IMR-90 (cell line): ENCODE data around the gene NMT1.

Experiments used
- CTCF ChIP-seq: conservative IDR thresholded peaks from 2 replicates; pipeline ENCODE4 v1.5.1; 2012; ENCODE audit warnings: mild to moderate bottlenecking, low read depth, low read length, improper control_type of control experiment
- ELK1 ChIP-seq: fragments of 150-350 bp; IDR thresholded peaks from 2 replicates; pipeline ENCODE4 v1.6.1; 2016; ENCODE audit warnings: low read depth, mild to moderate bottlenecking, low read length, moderate library complexity, borderline replicate concordance
- FOS ChIP-seq: fragments of 150-350 bp; IDR thresholded peaks from 2 replicates; pipeline ENCODE4 v1.6.1; 2016; ENCODE audit warnings: low read depth, low read length
- MAZ ChIP-seq: IDR thresholded peaks from 2 replicates; pipeline ENCODE4 v1.6.1; 2012; ENCODE audit warnings: low read depth, mild to moderate bottlenecking, low read length, improper control_type of control experiment, moderate library complexity, borderline replicate concordance
- MXI1 ChIP-seq: IDR thresholded peaks from 2 replicates; pipeline ENCODE4 v1.6.1; 2012; ENCODE audit warnings: low read depth, mild to moderate bottlenecking, low read length, moderate library complexity, borderline replicate concordance
- POLR2A ChIP-seq: IDR thresholded peaks from 2 replicates; pipeline ENCODE4 v1.6.1; 2012; ENCODE audit warnings: mild to moderate bottlenecking, low read depth, low read length
- RAD21 ChIP-seq: IDR thresholded peaks from 2 replicates; pipeline ENCODE4 v1.6.1; 2012; ENCODE audit warnings: low read length, improper control_type of control experiment
- RCOR1 ChIP-seq: IDR thresholded peaks from 2 replicates; pipeline ENCODE4 v1.6.1; 2012; ENCODE audit warnings: mild to moderate bottlenecking, low read length, improper control_type of control experiment; ENCODE audit not compliant: insufficient replicate concordance
- RFX5 ChIP-seq: IDR thresholded peaks from 2 replicates; pipeline ENCODE4 v1.8.0; 2012; ENCODE audit warnings: low read depth, mild to moderate bottlenecking, low read length, moderate library complexity
- SMC3 ChIP-seq: fragments of 150-350 bp; IDR thresholded peaks from 2 replicates; pipeline ENCODE4 v1.6.1; 2016; ENCODE audit warnings: low read depth, mild to moderate bottlenecking, antibody characterized with exemption, low read length, moderate library complexity
- USF2 ChIP-seq: fragments of 150-350 bp; IDR thresholded peaks from 2 replicates; pipeline ENCODE4 v1.6.1; 2017; ENCODE audit warnings: mild to moderate bottlenecking, antibody characterized with exemption, low read length, low read depth

- no peak for TF ChIP-seq CTCF
- no peak for TF ChIP-seq RAD21
- TF ChIP-seq POLR2A, result no peak
- TF ChIP-seq SMC3, result no peak
- no peak for TF ChIP-seq FOS
- no peak for TF ChIP-seq RCOR1
- TF ChIP-seq MAZ, result no peak
- TF ChIP-seq MXI1, result no peak
- TF ChIP-seq USF2, result no peak
- TF ChIP-seq ELK1, result no peak
- TF ChIP-seq RFX5, result no peak
These were observed 57.6 kb downstream of the NMT1 start for GRCh38 chr17:45118691-45119090.
